ENCODE results near the gene EXOSC2. TPM values are rescaled to one million over a fixed set of nuclear protein-coding genes. Genes with fewer than 3 reads are reported as not detected.

EXOSC2 gene
- total and polyA plus RNA-seq, 2 of the 13 experiments (the other 11 are each of a cell fraction or from before 2014, with no cell fraction given): 27.5 to 63.8 TPM

DNA sequence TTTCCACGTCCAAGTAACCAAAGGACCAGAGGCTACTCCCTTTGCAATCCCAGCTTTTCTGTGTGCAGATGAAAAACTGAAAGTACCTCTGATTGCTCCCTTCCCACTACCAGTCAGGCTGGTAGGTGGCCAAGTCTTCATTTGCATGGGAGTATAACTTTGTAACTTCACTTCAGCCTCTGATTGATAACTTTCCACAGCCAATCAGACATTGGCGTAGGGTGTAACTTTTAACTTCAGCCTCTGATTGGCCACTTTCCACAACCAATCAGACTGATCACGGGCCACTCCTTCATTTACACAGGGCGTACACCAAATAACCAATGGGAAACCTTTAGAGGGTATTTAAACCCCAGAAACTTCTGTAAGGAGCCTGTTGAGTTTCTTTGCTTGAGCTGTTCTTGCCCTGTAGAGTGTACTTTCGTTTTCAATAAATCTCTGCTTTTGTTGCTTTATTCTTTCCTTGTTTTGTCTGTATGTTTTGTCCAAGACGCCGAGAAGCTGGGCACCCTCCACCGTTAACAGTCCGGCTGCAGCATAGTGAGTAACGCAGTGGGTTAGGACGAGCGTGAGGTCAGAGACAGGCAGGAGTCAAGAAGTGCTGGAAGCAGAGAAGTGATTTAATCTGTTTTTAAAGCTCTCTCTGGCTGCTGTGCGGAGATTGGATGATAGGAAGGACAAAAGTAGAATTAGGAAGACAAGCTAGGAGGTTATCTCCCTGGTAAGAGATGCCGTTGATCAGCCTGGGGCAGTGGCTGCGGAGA lies 3.5 kb upstream of the EXOSC2 start (continued):
- TF ChIP-seq ZNF224 (CRISPR knock-in tag; IDR thresholded peaks at IDR 0.05) (no peak), NCOA1 (CRISPR knock-in tag; IDR thresholded peaks at IDR 0.05) (no peak), ESRRA (CRISPR knock-in tag; IDR thresholded peaks at IDR 0.05; ENCODE audit: low read depth) (no peak), TGIF2 (CRISPR knock-in tag; IDR thresholded peaks at IDR 0.05) (no peak), TBL1XR1 (IDR thresholded peaks at IDR 0.05; ENCODE audit: borderline replicate concordance, low read length, partially characterized antibody) (no peak), ZNF7 (CRISPR knock-in tag; IDR thresholded peaks at IDR 0.05) (no peak), LRRFIP1 (CRISPR knock-in tag; conservative IDR thresholded peaks at IDR 0.05) (no peak), ZNF431 (CRISPR knock-in tag; IDR thresholded peaks at IDR 0.05; ENCODE audit: borderline replicate concordance, low read depth) (no peak), NR2F6 (IDR thresholded peaks at IDR 0.05) (no peak), NR2F6 (CRISPR knock-in tag; IDR thresholded peaks at IDR 0.05) (no peak), ZNF468 (CRISPR knock-in tag; IDR thresholded peaks at IDR 0.05) (no peak), DNMT1 (CRISPR knock-in tag; IDR thresholded peaks at IDR 0.05) (no peak), CREB1 (IDR thresholded peaks at IDR 0.05) (peak; percentile 49; the same call in 1 of the 2 replicates), CREB1 (CRISPR knock-in tag; IDR thresholded peaks at IDR 0.05) (peak; percentile 62; the same call in 1 of the 2 replicates), ZKSCAN8 (CRISPR knock-in tag; IDR thresholded peaks at IDR 0.05; ENCODE audit: borderline replicate concordance) (no peak), ZNF609 (CRISPR knock-in tag; IDR thresholded peaks at IDR 0.05; ENCODE audit: borderline replicate concordance) (no peak), ZNF556 (CRISPR knock-in tag; IDR thresholded peaks at IDR 0.05; ENCODE audit: borderline replicate concordance) (0 out of 2 replicates have a peak, but pooled peaks have one; percentile 49), CBX2 (IDR thresholded peaks at IDR 0.05; ENCODE audit: low read depth, low read length) (no peak), CBX2 (CRISPR knock-in tag; IDR thresholded peaks at IDR 0.05; ENCODE audit: low read depth) (no peak)
- TF ChIP-seq, protein P1, sequence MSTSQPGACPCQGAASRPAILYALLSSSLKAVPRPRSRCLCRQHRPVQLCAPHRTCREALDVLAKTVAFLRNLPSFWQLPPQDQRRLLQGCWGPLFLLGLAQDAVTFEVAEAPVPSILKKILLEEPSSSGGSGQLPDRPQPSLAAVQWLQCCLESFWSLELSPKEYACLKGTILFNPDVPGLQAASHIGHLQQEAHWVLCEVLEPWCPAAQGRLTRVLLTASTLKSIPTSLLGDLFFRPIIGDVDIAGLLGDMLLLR (CRISPR knock-in tag; IDR thresholded peaks at IDR 0.05): no peak
- TF ChIP-seq, protein P2, sequence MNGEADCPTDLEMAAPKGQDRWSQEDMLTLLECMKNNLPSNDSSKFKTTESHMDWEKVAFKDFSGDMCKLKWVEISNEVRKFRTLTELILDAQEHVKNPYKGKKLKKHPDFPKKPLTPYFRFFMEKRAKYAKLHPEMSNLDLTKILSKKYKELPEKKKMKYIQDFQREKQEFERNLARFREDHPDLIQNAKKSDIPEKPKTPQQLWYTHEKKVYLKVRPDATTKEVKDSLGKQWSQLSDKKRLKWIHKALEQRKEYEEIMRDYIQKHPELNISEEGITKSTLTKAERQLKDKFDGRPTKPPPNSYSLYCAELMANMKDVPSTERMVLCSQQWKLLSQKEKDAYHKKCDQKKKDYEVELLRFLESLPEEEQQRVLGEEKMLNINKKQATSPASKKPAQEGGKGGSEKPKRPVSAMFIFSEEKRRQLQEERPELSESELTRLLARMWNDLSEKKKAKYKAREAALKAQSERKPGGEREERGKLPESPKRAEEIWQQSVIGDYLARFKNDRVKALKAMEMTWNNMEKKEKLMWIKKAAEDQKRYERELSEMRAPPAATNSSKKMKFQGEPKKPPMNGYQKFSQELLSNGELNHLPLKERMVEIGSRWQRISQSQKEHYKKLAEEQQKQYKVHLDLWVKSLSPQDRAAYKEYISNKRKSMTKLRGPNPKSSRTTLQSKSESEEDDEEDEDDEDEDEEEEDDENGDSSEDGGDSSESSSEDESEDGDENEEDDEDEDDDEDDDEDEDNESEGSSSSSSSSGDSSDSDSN (CRISPR knock-in tag; IDR thresholded peaks at IDR 0.05): no peak
